MV-4-11 (cell line): ENCODE results near the gene EID2.
A peak's percentile ranks its signal among the peaks of the same experiment; 100 is the strongest.

Source experiments
- DNase-seq: peaks from one replicate; lab custom pipeline; 2025; lab: John Stamatoyannopoulos, UW

EID2 gene, protein sequence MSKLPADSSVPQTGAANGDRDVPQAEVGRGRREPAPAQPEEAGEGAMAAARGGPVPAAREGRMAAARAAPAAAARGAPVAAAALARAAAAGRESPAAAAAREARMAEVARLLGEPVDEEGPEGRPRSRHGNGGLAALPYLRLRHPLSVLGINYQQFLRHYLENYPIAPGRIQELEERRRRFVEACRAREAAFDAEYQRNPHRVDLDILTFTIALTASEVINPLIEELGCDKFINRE

DNA sequence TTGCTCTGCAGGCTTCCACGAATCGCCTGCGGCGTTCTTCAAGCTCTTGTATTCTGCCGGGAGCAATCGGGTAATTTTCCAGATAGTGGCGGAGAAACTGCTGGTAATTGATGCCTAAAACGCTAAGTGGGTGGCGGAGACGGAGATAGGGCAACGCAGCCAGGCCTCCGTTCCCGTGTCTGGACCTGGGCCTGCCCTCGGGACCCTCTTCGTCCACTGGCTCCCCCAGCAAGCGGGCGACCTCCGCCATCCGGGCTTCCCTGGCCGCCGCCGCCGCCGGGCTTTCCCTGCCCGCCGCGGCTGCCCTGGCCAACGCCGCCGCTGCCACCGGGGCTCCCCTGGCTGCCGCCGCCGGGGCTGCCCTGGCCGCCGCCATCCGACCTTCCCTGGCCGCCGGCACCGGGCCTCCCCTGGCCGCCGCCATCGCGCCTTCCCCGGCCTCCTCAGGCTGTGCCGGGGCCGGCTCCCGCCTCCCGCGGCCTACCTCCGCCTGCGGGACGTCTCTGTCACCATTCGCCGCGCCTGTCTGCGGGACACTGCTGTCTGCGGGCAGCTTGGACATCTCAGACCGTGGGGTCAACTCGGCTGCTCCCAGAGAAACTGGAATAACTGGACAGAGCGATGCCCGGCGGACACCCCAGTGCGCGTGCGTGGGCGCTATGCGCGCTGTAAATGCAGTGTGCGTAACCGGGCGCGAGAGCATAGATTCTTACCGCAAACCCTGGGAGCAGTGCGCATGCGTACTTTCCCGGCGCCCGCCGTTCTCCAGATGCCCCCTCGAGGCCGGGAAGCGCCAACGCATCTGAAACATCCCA, at the start of gene EID2:
TSS of gene EID2 (minus strand) at position 644 of the 815 bp plus-strand sequence. CDS start at position 562, 82 bp downstream.
- peak; percentile 95 for DNase-seq

DNA sequence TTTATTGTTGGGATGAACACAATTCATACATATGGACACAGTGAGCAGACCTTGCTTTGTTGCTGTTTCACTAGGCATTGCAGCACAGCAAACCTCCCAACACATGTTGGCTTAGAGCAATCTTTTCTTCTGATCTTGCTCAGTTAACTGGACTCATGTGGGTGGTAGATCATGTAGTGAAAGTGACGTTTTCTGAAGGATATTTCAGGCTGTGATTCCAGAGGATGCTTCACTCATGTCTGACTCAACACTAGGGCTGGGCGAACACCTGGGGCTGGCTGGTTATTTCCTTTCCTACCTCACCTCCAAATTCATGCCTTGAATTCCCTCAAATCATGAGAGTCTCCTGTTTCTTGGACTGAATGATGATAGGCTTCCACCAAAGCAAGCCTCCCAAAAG, 48.1 kb upstream of the EID2 start:
- DNase-seq, result no peak

DNA sequence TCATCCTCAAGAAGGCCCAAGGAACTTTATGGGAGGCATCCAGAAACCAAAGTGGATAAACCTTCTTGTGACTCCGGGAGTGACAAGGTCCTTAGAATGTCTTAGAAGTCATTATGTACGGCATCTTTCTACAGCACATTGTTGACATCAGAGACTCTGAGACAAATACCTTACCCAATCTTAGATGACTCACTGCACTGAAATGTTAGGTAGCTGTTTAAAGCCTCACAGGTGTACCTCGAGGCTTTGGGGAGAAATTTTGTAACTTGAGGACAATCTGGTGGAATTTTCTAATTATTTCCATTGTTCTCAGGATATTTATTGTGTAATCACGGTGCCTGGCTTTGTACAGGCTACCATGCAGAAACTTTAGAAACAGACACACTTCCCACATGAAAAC, 47.5 kb upstream of the EID2 start:
- no peak for DNase-seq

DNA sequence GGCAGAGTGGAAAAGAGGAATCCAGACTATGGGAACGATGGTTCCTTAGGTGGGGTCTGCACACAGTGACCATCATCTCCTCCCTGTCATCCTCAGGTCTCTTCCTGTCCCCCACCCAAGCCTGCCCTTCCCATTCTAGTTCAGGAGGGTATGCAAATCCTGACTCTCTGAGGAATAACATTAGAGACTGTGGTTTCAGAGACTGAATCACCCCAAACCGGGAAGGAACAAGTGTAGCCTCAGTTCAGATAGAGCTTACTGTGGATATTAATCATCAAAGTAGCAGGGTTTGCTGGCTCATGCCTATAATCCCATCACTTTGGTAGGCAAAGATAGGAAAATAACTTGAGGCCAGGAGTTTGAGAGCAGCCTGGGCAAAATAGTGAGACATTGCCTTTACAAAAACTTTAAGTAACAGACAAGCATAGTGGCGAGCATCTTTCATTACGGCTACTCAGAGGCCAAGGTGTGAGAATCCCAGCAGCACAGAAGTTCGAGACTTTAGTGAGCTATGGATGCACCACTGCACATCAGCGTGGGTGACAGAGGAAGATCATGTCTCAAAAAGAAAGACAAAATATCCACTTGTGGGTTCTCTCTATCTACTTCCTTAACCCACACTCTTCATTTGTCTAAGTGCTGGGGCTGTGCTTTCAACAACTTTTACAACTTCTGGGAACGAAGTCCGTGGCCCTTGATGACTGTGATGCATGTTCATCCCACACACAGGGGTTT, 43.1 kb upstream of the EID2 start:
- no peak for DNase-seq

DNA sequence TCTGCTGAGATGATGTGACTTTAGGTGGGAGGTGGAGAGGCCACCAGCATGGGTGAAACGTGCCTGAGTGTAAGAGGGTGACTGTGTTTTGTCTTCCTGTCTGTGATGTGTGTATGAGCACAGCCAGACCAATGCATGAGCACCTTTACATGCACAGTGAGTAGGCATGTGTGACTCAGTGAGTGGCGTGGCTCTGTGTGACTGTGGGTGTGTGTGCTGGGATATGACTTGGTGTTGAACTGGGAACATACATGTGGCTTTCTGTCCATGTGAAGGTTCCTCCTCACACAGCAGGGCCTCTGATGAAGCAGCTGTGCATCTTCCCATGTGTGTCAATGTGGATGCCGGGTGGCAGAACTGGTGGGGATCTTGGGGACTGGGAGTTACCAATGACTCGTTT, 42.5 kb upstream of the EID2 start:
- no peak for DNase-seq

DNA sequence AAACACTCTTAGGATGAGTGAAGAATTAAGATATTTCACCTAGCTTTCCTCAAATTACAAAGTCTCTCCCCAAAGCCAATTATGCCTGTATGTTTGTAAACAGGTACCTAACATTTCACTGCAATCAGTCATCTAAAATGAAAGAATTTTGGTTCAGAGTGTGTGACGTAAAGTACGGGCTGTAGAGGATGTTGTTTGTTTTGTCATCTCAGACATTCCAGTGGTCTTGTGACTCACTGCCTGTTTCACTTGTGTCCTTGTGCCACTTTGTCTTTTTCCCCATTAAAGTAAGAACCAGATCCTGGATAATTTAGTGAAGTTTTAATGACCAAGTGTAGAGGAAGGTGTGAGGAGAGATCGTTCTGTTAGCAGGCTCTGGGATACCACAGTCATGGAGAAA, 28.6 kb upstream of the EID2 start:
- DNase-seq, result no peak

DNA sequence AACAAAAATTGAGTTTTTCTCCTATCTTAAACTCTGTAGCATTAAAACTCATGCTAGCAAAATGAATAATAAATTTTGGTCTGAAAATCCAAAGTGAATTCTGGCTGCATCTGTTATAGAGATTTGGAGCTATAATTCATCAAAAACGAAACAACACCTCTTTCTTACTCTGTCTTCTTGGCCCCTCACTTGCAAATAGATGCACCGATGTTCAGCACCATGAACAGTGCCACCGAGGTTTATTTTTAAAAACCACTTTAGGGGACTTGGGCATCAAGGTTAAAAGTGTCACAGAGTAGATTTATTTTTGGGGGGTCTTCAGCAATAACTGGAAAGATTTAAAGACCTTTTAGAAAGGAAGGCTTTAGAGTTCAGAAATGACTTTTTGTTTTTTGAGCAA, 26.1 kb upstream of the EID2 start:
- no peak for DNase-seq

DNA sequence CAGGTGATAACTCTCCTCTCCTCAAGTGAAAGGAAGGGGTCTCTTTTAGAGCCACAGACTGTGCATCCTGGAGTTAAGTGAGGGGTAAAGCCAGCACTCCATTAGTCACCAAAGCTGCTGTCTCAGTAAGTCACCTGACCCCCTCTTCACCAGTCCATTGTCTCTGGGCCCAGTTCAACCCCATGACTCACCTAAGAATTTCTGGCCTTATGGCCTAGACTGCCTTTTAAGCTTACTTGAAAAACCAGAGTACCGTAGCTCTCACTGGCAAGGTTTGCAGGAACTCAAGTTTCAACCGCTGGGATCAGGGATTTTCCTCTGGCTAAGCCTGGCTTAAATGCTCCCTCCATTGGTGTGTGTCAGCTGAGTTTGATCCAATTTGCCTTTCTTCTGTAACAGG, 23.4 kb upstream of the EID2 start:
- no peak for DNase-seq

DNA sequence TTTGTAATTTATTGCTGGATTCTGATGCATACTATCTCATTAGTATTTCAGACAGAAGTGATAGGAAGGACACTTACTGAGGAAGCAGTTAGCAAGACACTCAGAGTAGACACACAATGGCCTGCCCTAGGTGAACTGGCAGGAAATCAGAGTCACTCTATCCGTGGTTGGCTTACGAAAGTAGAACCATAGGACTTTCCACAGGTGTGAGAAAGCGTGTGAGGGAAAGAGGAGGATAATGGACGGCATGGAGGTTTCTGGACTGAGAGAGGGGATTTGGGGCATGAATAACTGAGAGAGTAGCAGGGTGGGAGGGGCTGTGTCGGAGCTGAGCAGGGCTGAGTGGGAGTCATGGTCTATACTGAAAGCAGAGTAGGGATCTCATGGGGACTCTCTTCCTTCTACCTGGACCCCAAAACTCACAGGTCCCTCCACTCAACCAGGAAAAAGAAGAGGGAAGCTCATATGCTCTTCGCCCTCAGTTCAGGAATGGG, 18.7 kb upstream of the EID2 start:
- no peak for DNase-seq

DNA sequence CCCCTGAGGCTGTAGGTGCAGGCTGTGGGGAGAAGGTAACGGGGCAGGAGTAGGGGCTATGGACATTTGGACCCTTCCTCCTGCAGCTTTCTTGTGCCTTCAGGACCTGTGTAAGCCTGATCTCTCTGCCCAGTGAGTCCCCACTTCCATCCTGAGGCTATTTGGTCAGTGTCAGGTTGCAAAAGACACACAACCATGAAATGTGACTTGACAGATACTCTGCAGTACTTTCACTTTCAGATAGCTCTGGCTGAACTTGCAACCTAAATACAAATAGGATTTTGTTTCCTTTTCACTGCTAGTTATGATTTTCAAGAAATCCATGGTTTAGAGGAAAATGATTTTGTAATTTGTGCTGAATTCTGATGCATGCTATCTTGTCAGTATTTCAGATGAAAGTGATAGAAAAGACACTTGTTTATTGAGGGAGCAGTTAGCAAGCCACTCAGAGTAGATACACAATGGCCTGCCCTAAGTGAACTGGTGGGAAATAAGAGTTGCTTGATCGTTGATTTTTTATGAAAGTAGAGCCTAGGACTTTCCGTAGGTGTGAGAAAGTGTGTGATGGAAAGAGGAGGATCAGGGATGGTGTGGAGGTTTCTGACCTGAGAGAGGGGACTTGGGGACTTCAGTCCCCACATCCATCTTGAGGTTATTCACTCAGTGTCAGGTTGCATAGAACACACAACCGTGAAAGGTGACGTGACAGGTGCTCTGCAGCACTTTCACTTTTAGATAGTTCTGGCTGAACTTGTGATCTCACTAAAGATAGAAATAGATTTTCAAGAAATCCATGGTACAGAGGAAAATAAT, 18.1 kb upstream of the EID2 start:
- peak; percentile 70 for DNase-seq

DNA sequence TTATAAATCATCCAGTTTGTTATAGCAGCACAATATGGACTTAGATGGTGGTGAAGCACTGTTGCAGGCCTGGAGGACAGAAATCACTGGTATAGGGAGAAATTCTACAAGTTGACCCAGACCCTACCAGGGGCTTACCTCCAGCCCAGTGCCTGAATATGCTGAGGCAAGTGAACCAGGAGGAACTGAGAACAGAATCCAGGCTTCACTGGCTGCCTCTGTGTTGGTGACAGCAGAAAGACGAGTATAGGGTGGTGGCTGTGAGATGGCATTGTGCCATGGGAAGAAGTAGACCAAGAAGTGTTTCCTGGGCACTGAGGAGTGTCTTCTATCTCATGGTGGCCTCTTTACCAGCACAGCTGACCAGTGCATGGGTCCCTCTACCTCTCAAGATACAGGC, 15.9 kb upstream of the EID2 start:
- peak; percentile 65 for DNase-seq

DNA sequence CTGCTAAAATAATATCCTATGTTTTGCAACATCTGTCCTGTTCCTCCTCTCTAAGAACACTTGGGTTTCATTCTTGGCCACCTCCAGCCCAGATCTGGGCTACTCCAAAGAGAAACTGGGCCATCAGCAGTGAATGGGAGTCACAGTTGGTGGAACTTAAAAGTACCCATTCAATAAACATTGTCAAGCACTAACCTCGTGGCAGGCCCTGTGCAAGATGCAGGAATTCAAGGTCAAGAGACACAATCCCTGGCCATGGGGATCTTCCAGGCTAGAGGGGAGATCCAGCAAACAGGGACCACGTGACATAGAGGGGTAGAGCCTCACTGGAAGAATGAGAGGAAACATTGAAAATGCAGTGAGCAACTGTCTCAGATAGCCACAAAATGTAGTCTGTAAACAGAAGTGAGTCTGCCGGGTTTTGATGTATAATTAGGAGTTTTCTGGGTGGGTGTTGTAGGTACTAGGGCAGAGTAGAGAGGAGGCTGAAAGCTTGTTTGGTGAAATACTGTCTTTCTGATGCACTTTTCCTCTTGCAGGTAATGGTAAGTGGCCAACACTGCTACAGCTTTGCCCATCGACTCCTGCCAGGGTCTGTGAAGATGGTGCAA, 14.8 kb upstream of the EID2 start:
- peak; percentile 55 for DNase-seq

DNA sequence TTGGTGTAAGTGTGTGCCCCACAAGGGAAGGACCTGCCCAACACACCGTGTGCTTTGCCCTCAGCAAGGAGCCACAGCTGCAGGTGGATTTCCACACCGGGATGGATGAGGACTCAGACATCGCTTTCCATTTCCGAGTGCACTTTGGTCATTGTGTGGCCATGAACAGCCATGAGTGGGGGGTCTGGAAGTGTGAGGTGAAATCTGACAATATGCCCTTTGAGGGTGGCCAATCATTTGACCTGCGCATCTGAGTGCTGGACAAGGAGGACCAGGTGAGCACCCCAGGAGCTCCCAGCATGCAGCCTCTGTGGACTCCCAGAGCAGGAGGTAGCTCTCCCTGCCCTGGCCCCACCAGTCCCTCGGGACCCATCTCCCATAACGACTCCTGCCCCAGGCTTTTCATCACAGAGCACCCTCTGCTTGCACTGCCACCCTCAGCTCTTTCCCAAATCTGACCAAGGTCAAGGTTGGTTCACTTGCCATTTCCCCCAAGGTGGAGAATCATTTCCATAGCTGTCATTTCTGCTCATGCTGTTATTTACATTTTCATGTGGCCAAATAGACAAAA, 13.2 kb upstream of the EID2 start:
- no peak for DNase-seq

DNA sequence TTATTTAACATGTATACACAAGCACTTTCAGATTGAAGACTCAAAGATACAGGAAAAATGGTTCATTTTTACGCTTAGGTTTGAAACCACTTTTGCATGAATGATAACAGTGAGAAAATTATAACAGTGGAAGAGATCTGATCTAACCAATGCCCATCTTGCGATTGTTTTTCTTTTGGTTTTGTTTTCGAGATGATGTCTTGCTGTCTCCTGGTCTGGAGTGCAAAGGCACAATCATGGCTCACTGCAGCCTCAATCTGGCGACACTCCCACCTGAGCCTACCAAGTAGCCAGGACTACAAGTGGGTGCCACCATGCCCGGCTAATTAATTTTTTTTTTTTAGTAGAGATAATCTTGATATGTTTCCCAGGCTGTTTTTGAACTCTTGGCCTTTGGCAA, 10.2 kb upstream of the EID2 start:
- DNase-seq, result no peak

DNA sequence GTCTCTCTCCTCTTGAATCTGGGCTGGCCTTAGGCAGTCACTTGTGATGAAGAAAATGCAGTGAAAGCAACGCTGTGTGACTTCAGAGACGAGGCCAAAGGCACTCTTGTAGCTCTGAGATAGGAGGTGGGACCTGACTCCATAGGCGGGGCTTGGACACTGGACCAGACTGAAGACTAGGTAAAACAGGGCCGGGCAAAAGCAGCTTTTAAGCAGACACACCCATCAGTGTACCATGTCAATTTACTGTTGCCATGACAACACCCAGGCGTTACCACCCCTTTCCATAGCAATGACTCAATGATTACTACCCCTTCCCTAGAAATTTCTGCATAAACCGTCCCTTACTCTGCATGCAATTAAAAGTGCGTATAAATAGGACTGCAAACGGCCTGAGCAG, 6.6 kb upstream of the EID2 start:
- DNase-seq, result no peak

DNA sequence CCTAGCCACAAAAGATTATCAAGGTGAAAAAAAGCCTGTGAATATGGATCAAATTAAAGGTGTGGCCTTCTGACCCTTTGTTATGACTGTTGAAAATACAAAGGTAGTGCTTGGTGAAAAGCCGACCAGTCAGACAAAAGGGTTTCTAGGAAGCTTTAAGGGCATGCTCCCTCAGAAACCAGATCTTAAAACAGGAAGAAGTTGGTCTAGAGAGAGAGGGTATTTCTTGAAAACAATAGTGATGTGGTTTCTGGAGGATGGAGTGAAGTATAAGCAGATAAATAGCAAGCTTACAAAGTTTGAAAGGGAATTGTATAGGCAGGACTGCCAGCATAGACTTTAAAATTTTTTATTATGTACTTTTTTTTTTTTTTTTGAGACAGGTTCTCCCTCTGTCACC, 5.0 kb upstream of the EID2 start:
- DNase-seq, result peak; percentile 57

DNA sequence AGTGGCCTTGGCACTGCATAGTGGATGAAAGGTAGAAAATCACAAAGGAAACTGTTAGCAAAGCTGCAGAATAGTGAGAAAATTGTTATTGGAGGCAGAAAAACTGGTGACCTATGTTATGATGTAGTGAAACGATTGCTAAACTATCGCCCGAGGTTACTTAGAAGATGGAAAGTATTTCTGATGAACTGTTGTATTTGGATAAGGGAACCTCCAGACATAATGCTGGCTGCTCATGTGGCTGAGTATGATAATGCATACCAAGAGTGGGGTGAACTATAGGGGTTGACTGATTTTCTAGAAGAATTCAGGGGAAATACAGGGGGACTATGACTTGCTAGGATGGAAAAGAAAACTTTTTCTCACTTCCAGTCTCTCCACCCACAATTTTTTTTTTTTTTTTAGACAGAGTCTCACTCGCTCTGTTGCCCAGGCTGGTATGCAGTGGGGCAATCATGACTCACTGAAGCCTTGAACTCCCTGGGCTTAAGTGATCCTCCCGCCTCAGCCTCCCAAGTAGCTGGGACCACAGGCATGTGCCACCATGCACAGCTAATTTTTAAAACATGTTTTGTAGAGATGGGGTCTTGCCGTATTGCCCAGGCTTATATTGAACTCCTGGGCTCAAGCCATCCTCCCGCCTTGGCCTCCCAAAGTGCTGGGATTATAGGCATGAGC, 4.4 kb upstream of the EID2 start:
- peak; percentile 72 for DNase-seq

DNA sequence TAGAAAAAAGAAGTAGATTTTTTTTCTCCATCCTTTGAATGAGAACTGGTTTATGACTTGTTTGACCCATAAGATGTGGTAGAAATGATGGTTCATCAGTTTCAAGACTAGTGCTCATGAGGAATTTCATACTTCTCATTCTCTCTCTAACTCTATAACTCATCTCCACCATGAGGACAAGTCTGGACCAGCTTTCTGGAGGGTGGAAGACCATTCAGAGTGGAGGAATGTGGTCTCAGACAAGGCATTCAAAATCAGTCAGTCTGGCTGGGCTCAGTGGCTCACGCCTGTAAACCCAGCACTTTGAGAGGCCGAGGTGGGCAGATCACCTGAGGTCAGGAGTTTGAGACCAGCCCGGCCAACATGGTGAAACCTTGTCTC, 3.5 kb upstream of the EID2 start:
- DNase-seq, result no peak

DNA sequence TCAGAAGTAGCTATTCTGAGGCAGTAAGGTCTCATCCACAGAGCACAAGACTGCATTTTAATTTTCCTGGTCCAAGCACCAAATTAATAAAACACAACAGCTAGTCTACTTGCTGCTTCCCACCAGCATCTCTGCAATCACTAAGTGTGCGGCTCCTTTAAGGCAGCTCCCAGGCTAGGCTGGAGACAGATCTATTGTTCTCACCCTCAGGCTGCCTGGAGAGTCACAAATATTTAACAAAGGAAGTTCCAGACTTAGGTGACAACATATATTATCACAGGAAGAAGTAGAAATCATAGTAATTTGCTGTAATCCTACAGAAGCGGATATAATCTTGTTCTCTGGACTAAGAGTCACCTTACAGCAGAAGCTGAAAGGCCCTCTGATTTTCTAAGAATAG, 2.2 kb upstream of the EID2 start:
- no peak for DNase-seq

DNA sequence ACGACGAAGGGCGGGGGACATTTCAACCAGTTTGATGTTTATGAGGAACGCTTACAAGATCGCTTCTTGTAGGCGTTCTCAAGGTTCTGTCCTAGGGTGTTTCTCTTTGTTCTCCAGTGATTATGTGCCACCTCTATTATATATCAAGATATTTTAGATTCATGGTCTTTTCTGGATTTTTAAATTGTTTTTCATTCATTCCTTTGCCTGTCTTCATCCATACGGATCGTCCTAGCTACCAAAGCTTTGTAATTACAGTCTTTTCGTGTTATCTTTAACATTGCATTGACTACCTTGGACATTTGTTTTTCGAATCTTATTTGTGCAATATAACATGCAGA, 342 bp upstream of the EID2 start:
- no peak for DNase-seq

DNA sequence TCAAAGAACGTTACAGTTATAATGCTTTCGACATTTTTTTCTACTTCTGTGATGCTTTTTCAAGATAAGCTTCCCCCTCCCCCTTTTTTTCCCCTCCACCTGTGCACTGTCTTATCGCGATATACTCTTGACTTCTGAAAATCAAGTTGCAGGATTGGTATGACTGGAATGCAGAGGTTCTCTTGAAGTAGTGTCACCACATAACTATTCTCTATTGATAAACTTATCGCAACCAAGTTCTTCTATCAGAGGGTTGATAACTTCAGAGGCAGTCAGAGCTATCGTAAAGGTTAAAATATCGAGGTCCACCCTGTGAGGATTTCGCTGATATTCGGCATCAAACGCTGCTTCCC, 820 bp downstream of the EID2 start:
- DNase-seq, result no peak
